Liver (tissue), 9 donors: ENCODE measurements around the gene CASTOR1. TPM values are rescaled to one million over a fixed set of nuclear protein-coding genes. Genes with fewer than 3 reads are reported as not detected.

Experiments used
- DNase-seq: peaks from one replicate; pipeline ENCODE4 v3.0.0-alpha.2; 2017; ENCODE audit warnings: low spot score
- H3K27ac ChIP-seq, 2 donors: one replicate each; pipeline ENCODE4 v1.7.0; 2013; ENCODE audit warnings: inconsistent platforms in 2 of 2, low read length in 2 of 2, control low read depth in 1 of 2, low read depth in 1 of 2, mild to moderate bottlenecking in 1 of 2
- H3K27me3 ChIP-seq, 4 donors: one replicate each; pipeline versions ENCODE4 v1.6.1 to v1.7.0; 2013; ENCODE audit warnings: low read length in 3 of 4, inconsistent platforms in 1 of 4, mild to moderate bottlenecking in 1 of 4, moderate library complexity in 1 of 4; ENCODE audit not compliant: control insufficient read depth in 4 of 4, insufficient read depth in 4 of 4
- H3K36me3 ChIP-seq, 4 donors: one replicate each; pipeline versions ENCODE4 v1.6.1 to v1.7.0; 2013; ENCODE audit warnings: low read length in 3 of 4, mild to moderate bottlenecking in 3 of 4, low read depth in 1 of 4, moderate library complexity in 1 of 4; ENCODE audit not compliant: control insufficient read depth in 4 of 4, insufficient read depth in 3 of 4
- H3K4me1 ChIP-seq, 4 donors: one replicate each; pipeline versions ENCODE4 v1.6.1 to v1.7.0; 2013; ENCODE audit warnings: low read length in 3 of 4, mild to moderate bottlenecking in 3 of 4, moderate library complexity in 1 of 4; ENCODE audit not compliant: control insufficient read depth in 4 of 4, insufficient read depth in 4 of 4
- H3K4me3 ChIP-seq, 3 donors: one replicate each; pipeline versions ENCODE4 v1.6.1 to v1.7.0; 2013; ENCODE audit warnings: low read length in 3 of 3, control low read depth in 1 of 3, low read depth in 1 of 3, mild to moderate bottlenecking in 1 of 3
- H3K9ac ChIP-seq, 2 donors: one replicate each; pipeline ENCODE4 v1.7.0; 2013; ENCODE audit warnings: low read length in 2 of 2, mild to moderate bottlenecking in 2 of 2, moderate library complexity in 2 of 2, control low read depth in 1 of 2, low read depth in 1 of 2
- H3K9me3 ChIP-seq, 4 donors: one replicate each; pipeline versions ENCODE4 v1.6.1 to v1.7.0; 2013; ENCODE audit warnings: low read length in 3 of 4; ENCODE audit not compliant: control insufficient read depth in 4 of 4
- ATF3 ChIP-seq: IDR thresholded peaks from 2 replicates; pipeline ENCODE4 v1.6.1; 2016; ENCODE audit warnings: antibody characterized with exemption
- CTCF ChIP-seq: fragments of 150-350 bp; IDR thresholded peaks from 2 replicates; pipeline ENCODE4 v1.5.1; 2017; ENCODE audit warnings: improper control_type of control experiment, low read depth, low read length; ENCODE audit not compliant: missing input control
- EGR1 ChIP-seq, 2 donors: IDR thresholded peaks; 2 replicates each; pipeline ENCODE4 v1.6.1; 2016 to 2018; ENCODE audit warnings: antibody characterized with exemption in 2 of 2, low read depth in 2 of 2
- FOXA1 ChIP-seq: IDR thresholded peaks from 2 replicates; pipeline ENCODE4 v1.6.1; 2016; ENCODE audit warnings: antibody characterized with exemption
- HNF4A ChIP-seq, 2 donors: conservative IDR thresholded peaks; 2 replicates each; pipeline ENCODE4 v1.6.1; 2016; ENCODE audit warnings: antibody characterized with exemption in 2 of 2, mild to moderate bottlenecking in 2 of 2
- HNF4G ChIP-seq: IDR thresholded peaks from 2 replicates; pipeline ENCODE4 v1.6.1; 2016; ENCODE audit warnings: antibody characterized with exemption
- JUND ChIP-seq, 2 donors: IDR thresholded peaks; 2 replicates each; pipeline ENCODE4 v1.6.1; 2016; ENCODE audit warnings: antibody characterized with exemption in 2 of 2
- MAX ChIP-seq: IDR thresholded peaks from 2 replicates; pipeline ENCODE4 v1.6.1; 2016; ENCODE audit warnings: antibody characterized with exemption
- NR2F2 ChIP-seq: IDR thresholded peaks from 2 replicates; pipeline ENCODE4 v1.6.1; 2016; ENCODE audit warnings: antibody characterized with exemption
- REST ChIP-seq: IDR thresholded peaks from 2 replicates; pipeline ENCODE4 v1.6.1; 2016; ENCODE audit warnings: antibody characterized with exemption, mild to moderate bottlenecking
- SP1 ChIP-seq: IDR thresholded peaks from 2 replicates; pipeline ENCODE4 v1.6.1; 2018; ENCODE audit warnings: antibody characterized with exemption, mild to moderate bottlenecking
- TAF1 ChIP-seq: conservative IDR thresholded peaks from 2 replicates; pipeline ENCODE4 v1.6.1; 2016; ENCODE audit warnings: antibody characterized with exemption, mild to moderate bottlenecking
- YY1 ChIP-seq: IDR thresholded peaks from 2 replicates; pipeline ENCODE4 v1.6.1; 2016; ENCODE audit warnings: antibody characterized with exemption, mild to moderate bottlenecking
- WGBS: extraction: QIAGEN DNeasy Blood & Tissue Kit; methylation state at CpG from one replicate; pipeline ENCODE4 v1.1.7; 2013; 5-methylcytosine and 5-hydroxymethylcytosine counted together
- polyA plus RNA-seq, 2 donors: library from polyadenylated mRNA; stranded (reverse) in 1 of 2; unstranded in 1 of 2; fragments of 200-250 nt in 1 of 2; fragments of >200 nt in 1 of 2; fragmentation: Nextera tagmentation in 1 of 2; extraction: Ambion mirVana in 1 of 2; gene quantifications; one replicate each; pipeline versions ENCODE4 v1.2.1 to v1.2.3, GENCODE V29; 2013 to 2015
- total RNA-seq, 2 donors: library from RNA; depleted of rRNA; stranded (reverse); fragments of >200 nt; gene quantifications; one replicate each; pipeline ENCODE4 v1.2.3, GENCODE V29; 2014
- donor health status: healthy.
- donor health status: healthy.
- donor health status: healthy.
- donor health status: healthy.
- donor health status: healthy.

The CASTOR1 gene
- total and polyA plus RNA-seq, 4 donors, result 1.8 to 5.4 (median 2.4) TPM

GRCh38 chr22:30247561-30247960 lies 41.7 kb downstream of the CASTOR1 start:
- no peaks in the 10 kb centered on the region for H3K9me3 ChIP-seq
- H3K9ac ChIP-seq, result no peak overlapping the region
- TF ChIP-seq MAX (no peak), JUND (IDR thresholded peaks at IDR 0.05) (no peak), REST (no peak), NR2F2 (no peak), HNF4A (conservative IDR thresholded peaks at IDR 0.05) (no peak), ATF3 (no peak), TAF1 (no peak), SP1 (no peak), EGR1 (IDR thresholded peaks at IDR 0.05; ENCODE audit: low read depth in 2 of 2) (no peak), YY1 (no peak), FOXA1 (no peak), CTCF (no peak)
- H3K4me1 ChIP-seq, result peaks cover 3 to 19% (median 13%) of the 10 kb centered on the region in 4 donors
- no peak overlapping the region for H3K4me3 ChIP-seq
- DNase-seq, result no peak
- WGBS, result 76% methylated on average over 11 of the region's 11 CpGs
- no peaks in the 10 kb centered on the region for H3K36me3 ChIP-seq
- no peak overlapping the region for H3K27ac ChIP-seq
- peaks cover 0 to 7% (median 2%) of the 10 kb centered on the region in 4 donors for H3K27me3 ChIP-seq

GRCh38 chr22:30246814-30247376 lies 42.4 kb downstream of the CASTOR1 start:
- H3K9ac ChIP-seq, result no peak overlapping the region
- H3K27me3 ChIP-seq, result peaks cover 0 to 7% (median 2%) of the 10 kb centered on the region in 4 donors
- H3K4me3 ChIP-seq, result peak overlapping the region in 1 of 3 donors; percentile 47
- H3K27ac ChIP-seq, result no peak overlapping the region
- no peaks in the 10 kb centered on the region for H3K9me3 ChIP-seq
- H3K36me3 ChIP-seq, result no peaks in the 10 kb centered on the region
- DNase-seq, result no peak
- H3K4me1 ChIP-seq, result peaks cover 3 to 19% (median 13%) of the 10 kb centered on the region in 4 donors
- WGBS, result 22% methylated on average over 15 of the region's 15 CpGs
- TF ChIP-seq JUND (IDR thresholded peaks at IDR 0.05) (no peak), HNF4G (no peak), MAX (no peak), SP1 (no peak), HNF4A (conservative IDR thresholded peaks at IDR 0.05) (no peak), YY1 (no peak), ATF3 (no peak)
